ENCODE data around the gene SEC22C. TPM values are rescaled to one million over a fixed set of nuclear protein-coding genes. Genes with fewer than 3 reads are reported as not detected.
A peak's percentile ranks its signal among the peaks of the same experiment; 100 is the strongest.

SEC22C gene
- total and polyA plus RNA-seq, 2 experiments from 2014 or later = 21.9 to 48.3 TPM

DNA sequence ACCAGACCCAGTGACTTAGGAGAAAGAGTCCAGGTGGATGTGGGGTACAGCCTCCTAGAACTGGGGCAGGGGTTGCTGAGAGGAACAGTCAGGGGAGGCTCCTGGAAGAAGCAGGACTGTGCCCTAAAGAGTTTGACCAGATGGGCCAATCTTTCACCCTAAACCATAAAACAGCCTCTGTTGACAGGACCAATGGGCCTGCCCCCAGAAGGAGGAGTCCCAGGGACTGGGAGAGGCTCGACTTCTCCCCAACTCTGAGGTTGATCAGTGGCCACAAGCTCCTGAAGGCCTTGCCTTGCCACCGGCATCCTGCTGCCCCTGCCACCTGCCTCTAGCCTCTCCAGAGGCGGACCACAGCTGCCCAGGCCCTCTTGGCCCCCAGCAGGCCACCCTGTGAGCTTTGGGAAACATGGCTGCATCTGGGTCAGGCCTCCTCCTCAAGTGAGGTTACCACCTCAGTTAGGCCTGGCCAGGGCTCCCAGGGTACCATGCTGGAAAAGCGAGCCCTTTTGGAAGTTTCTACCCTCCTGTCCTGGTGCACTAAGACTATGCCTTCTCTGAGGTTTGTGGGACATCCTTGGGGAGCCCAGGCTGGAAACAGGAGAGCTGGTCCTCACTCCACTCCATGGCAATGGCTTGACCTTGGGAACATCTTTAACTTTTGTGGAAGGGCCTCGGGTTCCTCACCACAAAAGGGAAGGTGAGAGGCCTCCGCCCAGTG lies 76.5 kb downstream of the SEC22C start (continued):
- no peak for TF ChIP-seq ZNF114 (CRISPR knock-in tag; IDR thresholded peaks at IDR 0.05)
- no peak for TF ChIP-seq CREB1 (CRISPR knock-in tag; IDR thresholded peaks at IDR 0.05; ENCODE audit: low read depth)
- TF ChIP-seq EZH2phosphoT487 (IDR thresholded peaks at IDR 0.05; ENCODE audit: unreplicated experiment) = no peak

DNA sequence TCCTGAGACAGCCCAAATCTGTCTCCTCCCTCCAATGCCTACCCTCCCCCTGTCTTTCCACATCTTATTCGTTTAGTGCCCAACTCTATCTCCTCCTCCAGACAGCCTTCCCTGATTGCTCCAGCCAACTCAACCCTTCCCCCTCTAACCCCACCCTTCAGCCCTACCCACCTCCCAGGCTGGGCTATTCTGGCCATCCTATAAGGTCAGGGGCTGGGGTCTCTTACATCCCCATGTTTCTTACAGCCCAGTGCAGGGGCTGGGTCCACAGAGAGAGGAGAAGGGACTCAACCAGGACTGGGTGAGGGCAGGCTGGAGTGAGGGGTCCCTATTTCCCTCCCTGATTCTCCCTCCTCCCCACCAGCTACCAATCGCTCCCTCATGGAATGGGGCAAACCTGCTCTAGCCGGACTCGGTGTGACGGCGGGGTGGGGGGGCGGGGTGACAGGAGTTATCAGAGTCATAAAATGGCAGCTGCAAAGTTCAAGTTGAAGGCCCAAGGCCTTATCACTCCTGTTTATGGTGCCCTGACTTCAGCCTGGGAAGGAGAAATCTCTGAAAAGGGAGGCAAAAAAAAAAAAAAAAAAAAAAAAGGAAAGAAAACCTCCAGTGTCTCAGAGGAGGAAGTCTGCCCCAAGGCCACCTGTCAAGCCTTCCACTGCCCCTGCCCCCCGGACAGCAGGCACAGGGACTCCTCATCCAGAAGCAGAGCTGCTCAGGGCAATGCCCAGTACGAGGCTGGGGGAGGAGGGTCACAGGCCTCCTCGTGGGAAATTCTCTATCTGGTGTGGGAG lies 77.2 kb downstream of the SEC22C start:
- Histone ChIP-seq H3K4me1 (ENCODE audit: insufficient read depth) (peaks cover 17% of the 10 kb centered on the region), H2AFZ (no peak overlapping the region), H3K9me2 (ENCODE audit: insufficient read depth) (no peaks in the 10 kb centered on the region), H3K79me2 (replicated peaks; ENCODE audit: insufficient read depth) (no peaks in the 10 kb centered on the region), H3K27me3 (ENCODE audit: insufficient read depth) (peaks cover 39% of the 10 kb centered on the region), H3F3A (replicated peaks; ENCODE audit: low read depth) (no peaks in the 10 kb centered on the region), H3K4me3 (no peak overlapping the region), H3K36me3 (ENCODE audit: insufficient read depth) (no peaks in the 10 kb centered on the region), H4K20me1 (replicated peaks; ENCODE audit: insufficient read depth) (no peaks in the 10 kb centered on the region; the same call in 1 of the 2 replicates), H3K27ac (ENCODE audit: low read depth) (no peak overlapping the region), H3K4me2 (no peak overlapping the region)
- peaks cover 3% of the 10 kb centered on the region; the same call in 1 of the 3 replicates for H3K9me3 Mint-ChIP-seq
- ATAC-seq (no peak), DNase-seq (ENCODE audit: low spot score) (no peak)
- H3K36me3 Mint-ChIP-seq (ENCODE audit: low read depth) = no peaks in the 10 kb centered on the region; the same call in 2 of the 3 replicates
- H3K4me1 Mint-ChIP-seq = peaks cover 38% of the 10 kb centered on the region
- H3K4me3 Mint-ChIP-seq = no peak overlapping the region
- H3K27ac Mint-ChIP-seq = no peak overlapping the region
- no peak for TF ChIP-seq STAT1 (IDR thresholded peaks at IDR 0.05; ENCODE audit: unreplicated experiment)
- peaks cover 36% of the 10 kb centered on the region for H3K27me3 Mint-ChIP-seq (ENCODE audit: insufficient read depth, low read depth, poor library complexity)

DNA sequence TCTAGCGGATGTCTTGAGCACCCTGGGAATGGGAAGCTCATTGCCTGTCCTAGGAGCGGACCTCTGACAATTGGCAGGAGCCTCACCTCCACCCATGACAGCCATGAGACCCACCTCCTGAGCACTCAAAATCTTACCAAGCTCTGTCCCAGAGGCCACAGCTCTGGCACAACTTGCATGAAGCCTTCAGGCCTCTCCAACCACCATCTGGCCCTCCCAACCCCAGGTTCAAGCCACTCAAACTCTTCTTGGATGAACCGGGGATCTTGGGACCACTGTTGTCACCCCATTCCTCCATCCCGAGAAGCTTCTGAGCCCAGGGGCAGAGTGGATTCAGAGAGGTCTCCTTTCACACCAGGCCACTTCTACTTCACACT lies 77.8 kb downstream of the SEC22C start:
- Histone ChIP-seq H3K27ac (ENCODE audit: low read depth) (no peak overlapping the region), H3K9me2 (ENCODE audit: insufficient read depth) (no peaks in the 10 kb centered on the region), H3F3A (replicated peaks; ENCODE audit: low read depth) (no peaks in the 10 kb centered on the region), H4K20me1 (replicated peaks; ENCODE audit: insufficient read depth) (no peaks in the 10 kb centered on the region; the same call in 1 of the 2 replicates), H3K4me2 (no peak overlapping the region), H2AFZ (no peak overlapping the region), H3K79me2 (replicated peaks; ENCODE audit: insufficient read depth) (no peaks in the 10 kb centered on the region), H3K36me3 (ENCODE audit: insufficient read depth) (no peaks in the 10 kb centered on the region), H3K27me3 (ENCODE audit: insufficient read depth) (peaks cover 45% of the 10 kb centered on the region), H3K4me3 (no peak overlapping the region), H3K4me1 (ENCODE audit: insufficient read depth) (peaks cover 17% of the 10 kb centered on the region)
- Mint-ChIP-seq H3K36me3 (ENCODE audit: low read depth) (no peaks in the 10 kb centered on the region; the same call in 2 of the 3 replicates), H3K27me3 (ENCODE audit: insufficient read depth, low read depth, poor library complexity) (peaks cover 42% of the 10 kb centered on the region), H3K27ac (no peak overlapping the region), H3K4me3 (peak overlapping the region; percentile 14; the same call in 2 of the 3 replicates), H3K4me1 (peaks cover 38% of the 10 kb centered on the region), H3K9me3 (peaks cover 3% of the 10 kb centered on the region; the same call in 1 of the 3 replicates)
- ATAC-seq (no peak), DNase-seq (ENCODE audit: low spot score) (no peak)
- TF ChIP-seq JUNB (IDR thresholded peaks at IDR 0.05; ENCODE audit: unreplicated experiment) (no peak), NANOG (IDR thresholded peaks at IDR 0.05; ENCODE audit: borderline replicate concordance) (no peak), EZH2phosphoT487 (IDR thresholded peaks at IDR 0.05; ENCODE audit: unreplicated experiment) (no peak), ZNF114 (CRISPR knock-in tag; IDR thresholded peaks at IDR 0.05) (no peak), POLR2AphosphoS5 (IDR thresholded peaks at IDR 0.05; ENCODE audit: low read depth) (no peak), EZH2 (IDR thresholded peaks at IDR 0.05; ENCODE audit: low read depth, unreplicated experiment) (no peak), CREB1 (CRISPR knock-in tag; IDR thresholded peaks at IDR 0.05; ENCODE audit: low read depth) (no peak)
- TF ChIP-seq, protein P1, sequence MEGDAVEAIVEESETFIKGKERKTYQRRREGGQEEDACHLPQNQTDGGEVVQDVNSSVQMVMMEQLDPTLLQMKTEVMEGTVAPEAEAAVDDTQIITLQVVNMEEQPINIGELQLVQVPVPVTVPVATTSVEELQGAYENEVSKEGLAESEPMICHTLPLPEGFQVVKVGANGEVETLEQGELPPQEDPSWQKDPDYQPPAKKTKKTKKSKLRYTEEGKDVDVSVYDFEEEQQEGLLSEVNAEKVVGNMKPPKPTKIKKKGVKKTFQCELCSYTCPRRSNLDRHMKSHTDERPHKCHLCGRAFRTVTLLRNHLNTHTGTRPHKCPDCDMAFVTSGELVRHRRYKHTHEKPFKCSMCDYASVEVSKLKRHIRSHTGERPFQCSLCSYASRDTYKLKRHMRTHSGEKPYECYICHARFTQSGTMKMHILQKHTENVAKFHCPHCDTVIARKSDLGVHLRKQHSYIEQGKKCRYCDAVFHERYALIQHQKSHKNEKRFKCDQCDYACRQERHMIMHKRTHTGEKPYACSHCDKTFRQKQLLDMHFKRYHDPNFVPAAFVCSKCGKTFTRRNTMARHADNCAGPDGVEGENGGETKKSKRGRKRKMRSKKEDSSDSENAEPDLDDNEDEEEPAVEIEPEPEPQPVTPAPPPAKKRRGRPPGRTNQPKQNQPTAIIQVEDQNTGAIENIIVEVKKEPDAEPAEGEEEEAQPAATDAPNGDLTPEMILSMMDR (conservative IDR thresholded peaks at IDR 0.05; ENCODE audit: low read depth in 2 of 2) = no peak
- TF ChIP-seq, protein P2, sequence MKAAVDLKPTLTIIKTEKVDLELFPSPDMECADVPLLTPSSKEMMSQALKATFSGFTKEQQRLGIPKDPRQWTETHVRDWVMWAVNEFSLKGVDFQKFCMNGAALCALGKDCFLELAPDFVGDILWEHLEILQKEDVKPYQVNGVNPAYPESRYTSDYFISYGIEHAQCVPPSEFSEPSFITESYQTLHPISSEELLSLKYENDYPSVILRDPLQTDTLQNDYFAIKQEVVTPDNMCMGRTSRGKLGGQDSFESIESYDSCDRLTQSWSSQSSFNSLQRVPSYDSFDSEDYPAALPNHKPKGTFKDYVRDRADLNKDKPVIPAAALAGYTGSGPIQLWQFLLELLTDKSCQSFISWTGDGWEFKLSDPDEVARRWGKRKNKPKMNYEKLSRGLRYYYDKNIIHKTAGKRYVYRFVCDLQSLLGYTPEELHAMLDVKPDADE (IDR thresholded peaks at IDR 0.05) = no peak
- TF ChIP-seq, protein P3, sequence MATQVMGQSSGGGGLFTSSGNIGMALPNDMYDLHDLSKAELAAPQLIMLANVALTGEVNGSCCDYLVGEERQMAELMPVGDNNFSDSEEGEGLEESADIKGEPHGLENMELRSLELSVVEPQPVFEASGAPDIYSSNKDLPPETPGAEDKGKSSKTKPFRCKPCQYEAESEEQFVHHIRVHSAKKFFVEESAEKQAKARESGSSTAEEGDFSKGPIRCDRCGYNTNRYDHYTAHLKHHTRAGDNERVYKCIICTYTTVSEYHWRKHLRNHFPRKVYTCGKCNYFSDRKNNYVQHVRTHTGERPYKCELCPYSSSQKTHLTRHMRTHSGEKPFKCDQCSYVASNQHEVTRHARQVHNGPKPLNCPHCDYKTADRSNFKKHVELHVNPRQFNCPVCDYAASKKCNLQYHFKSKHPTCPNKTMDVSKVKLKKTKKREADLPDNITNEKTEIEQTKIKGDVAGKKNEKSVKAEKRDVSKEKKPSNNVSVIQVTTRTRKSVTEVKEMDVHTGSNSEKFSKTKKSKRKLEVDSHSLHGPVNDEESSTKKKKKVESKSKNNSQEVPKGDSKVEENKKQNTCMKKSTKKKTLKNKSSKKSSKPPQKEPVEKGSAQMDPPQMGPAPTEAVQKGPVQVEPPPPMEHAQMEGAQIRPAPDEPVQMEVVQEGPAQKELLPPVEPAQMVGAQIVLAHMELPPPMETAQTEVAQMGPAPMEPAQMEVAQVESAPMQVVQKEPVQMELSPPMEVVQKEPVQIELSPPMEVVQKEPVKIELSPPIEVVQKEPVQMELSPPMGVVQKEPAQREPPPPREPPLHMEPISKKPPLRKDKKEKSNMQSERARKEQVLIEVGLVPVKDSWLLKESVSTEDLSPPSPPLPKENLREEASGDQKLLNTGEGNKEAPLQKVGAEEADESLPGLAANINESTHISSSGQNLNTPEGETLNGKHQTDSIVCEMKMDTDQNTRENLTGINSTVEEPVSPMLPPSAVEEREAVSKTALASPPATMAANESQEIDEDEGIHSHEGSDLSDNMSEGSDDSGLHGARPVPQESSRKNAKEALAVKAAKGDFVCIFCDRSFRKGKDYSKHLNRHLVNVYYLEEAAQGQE (IDR thresholded peaks at IDR 0.05; ENCODE audit: unreplicated experiment) = no peak

Measured in GM23338 (cell line).